Measurements from ENCODE around the gene DRD3.

DNA sequence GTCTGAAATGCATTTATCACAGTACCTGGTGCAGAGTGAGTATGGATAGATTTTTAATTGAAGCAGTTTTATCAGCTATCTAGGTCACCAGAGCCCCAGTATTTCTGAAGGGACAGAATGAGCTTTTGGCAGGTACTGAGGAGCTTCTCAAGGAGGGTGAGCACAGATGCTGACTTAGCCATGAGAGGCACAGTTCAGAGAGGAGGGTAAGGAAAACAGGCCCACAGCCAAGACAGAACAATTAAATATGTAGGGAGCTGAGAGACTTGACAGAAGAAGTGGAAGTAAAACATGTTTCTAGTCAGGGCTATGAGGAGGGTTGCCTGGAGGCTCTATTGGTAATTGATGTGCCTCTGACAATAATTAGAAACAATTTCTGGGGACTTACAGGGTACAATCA, 38.4 kb upstream of the DRD3 start:
- TF ChIP-seq, protein P1, sequence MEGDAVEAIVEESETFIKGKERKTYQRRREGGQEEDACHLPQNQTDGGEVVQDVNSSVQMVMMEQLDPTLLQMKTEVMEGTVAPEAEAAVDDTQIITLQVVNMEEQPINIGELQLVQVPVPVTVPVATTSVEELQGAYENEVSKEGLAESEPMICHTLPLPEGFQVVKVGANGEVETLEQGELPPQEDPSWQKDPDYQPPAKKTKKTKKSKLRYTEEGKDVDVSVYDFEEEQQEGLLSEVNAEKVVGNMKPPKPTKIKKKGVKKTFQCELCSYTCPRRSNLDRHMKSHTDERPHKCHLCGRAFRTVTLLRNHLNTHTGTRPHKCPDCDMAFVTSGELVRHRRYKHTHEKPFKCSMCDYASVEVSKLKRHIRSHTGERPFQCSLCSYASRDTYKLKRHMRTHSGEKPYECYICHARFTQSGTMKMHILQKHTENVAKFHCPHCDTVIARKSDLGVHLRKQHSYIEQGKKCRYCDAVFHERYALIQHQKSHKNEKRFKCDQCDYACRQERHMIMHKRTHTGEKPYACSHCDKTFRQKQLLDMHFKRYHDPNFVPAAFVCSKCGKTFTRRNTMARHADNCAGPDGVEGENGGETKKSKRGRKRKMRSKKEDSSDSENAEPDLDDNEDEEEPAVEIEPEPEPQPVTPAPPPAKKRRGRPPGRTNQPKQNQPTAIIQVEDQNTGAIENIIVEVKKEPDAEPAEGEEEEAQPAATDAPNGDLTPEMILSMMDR (IDR thresholded peaks at IDR 0.05; ENCODE audit: poor library complexity, severe bottlenecking), result no peak
- no peak for TF ChIP-seq EP300 (conservative IDR thresholded peaks at IDR 0.05; ENCODE audit: poor library complexity, severe bottlenecking)
